ENCODE data around the gene SULF2.

- TF ChIP-seq CTCF (IDR thresholded peaks at IDR 0.05; ENCODE audit: low read depth, low read length, missing input control) (no peak), SP1 (IDR thresholded peaks at IDR 0.05) (no peak), ATF3 (IDR thresholded peaks at IDR 0.05) (no peak), NR2F2 (IDR thresholded peaks at IDR 0.05) (no peak), JUND (IDR thresholded peaks at IDR 0.05) (no peak), TAF1 (conservative IDR thresholded peaks at IDR 0.05) (no peak), YY1 (IDR thresholded peaks at IDR 0.05) (no peak), FOXA1 (IDR thresholded peaks at IDR 0.05) (no peak), MAX (IDR thresholded peaks at IDR 0.05) (no peak), RXRA (IDR thresholded peaks at IDR 0.05) (no peak), EGR1 (IDR thresholded peaks at IDR 0.05; ENCODE audit: low read depth in 2 of 2) (no peak)
- TF ChIP-seq, protein P1, sequence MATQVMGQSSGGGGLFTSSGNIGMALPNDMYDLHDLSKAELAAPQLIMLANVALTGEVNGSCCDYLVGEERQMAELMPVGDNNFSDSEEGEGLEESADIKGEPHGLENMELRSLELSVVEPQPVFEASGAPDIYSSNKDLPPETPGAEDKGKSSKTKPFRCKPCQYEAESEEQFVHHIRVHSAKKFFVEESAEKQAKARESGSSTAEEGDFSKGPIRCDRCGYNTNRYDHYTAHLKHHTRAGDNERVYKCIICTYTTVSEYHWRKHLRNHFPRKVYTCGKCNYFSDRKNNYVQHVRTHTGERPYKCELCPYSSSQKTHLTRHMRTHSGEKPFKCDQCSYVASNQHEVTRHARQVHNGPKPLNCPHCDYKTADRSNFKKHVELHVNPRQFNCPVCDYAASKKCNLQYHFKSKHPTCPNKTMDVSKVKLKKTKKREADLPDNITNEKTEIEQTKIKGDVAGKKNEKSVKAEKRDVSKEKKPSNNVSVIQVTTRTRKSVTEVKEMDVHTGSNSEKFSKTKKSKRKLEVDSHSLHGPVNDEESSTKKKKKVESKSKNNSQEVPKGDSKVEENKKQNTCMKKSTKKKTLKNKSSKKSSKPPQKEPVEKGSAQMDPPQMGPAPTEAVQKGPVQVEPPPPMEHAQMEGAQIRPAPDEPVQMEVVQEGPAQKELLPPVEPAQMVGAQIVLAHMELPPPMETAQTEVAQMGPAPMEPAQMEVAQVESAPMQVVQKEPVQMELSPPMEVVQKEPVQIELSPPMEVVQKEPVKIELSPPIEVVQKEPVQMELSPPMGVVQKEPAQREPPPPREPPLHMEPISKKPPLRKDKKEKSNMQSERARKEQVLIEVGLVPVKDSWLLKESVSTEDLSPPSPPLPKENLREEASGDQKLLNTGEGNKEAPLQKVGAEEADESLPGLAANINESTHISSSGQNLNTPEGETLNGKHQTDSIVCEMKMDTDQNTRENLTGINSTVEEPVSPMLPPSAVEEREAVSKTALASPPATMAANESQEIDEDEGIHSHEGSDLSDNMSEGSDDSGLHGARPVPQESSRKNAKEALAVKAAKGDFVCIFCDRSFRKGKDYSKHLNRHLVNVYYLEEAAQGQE (IDR thresholded peaks at IDR 0.05), result no peak
Observed at GRCh38 chr20:47734870-47735269, 50.4 kb downstream of the SULF2 start.
